SH-SY5Y (cell line): ENCODE measurements around the gene KITLG.

Experiments
- GATA2 ChIP-seq: IDR thresholded peaks from 2 replicates; pipeline ENCODE4 v1.6.1; 2011; ENCODE audit warnings: mild to moderate bottlenecking, low read depth, low read length
- GATA3 ChIP-seq: IDR thresholded peaks from 2 replicates; pipeline ENCODE4 v1.6.1; 2011; ENCODE audit warnings: low read depth, mild to moderate bottlenecking, low read length, moderate library complexity

Gene KITLG

GRCh38 chr12:88530868-88531267 is 49.4 kb downstream of the KITLG start:
- TF ChIP-seq GATA3, result no peak
- TF ChIP-seq GATA2, result no peak

DNA sequence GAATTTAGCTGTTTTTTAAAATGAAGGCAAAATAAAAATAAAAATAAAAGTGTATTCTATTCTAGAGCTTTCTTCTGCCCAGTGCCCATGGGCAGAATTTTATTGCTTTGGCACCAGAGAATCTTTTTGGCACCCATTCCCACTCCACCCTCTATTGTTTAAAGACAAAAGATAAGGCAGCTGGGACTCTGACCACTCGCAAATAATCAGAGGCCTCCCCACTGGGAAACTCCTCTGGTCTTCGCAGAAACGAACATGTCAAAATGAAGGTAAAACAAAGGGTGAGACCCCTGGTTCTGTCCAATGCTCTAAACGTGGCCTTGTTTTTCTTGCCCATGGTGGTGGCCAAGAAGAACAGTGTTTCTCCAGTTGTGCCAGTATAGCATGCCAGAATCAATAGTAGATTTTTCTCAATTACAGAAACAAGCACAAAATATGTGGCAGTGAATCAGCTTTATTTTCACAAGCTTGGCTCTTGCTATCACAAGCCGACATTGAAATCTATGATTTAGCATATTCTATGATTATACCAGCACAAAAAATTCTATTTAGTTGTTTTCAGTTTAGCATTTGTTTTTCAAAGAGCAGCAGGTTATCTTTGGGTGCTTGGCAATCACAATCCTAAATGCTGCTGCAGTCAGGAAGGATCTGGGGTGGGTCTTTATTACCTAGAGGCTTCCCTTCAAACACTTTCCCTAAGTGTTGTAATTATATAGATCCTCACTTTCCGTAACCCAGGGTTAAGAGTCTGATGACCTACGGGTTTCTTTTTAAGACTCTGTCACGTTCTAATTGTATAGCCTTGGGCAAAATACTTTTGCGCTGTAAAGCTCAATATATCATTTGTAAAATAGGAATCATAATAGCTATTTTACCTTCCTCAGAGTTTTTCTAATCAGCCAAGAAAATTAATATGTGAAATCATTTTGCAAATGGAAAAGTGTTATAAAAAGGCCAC is 50.5 kb downstream of the KITLG start:
- TF ChIP-seq GATA3 (no peak), GATA2 (no peak)

DNA sequence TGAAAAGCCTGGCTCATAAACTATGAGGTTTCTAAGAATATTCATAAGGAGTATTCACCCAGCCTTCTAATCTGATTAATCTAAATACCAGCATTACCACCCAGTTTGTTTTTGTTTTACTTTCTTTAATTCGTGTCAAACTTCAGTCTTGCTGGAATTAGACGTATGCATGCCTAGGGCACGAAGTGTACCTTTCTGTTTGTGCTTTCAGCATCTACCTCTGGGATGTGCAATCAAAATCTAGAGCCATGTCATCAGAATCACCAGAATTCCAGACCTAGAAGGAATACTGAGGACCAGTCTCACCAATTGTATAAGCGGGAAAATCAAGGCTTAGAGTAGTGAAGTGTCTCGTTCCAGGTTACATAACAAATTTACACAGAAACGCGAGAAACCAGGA is 57.3 kb downstream of the KITLG start:
- TF ChIP-seq GATA3 (no peak), GATA2 (no peak)

DNA sequence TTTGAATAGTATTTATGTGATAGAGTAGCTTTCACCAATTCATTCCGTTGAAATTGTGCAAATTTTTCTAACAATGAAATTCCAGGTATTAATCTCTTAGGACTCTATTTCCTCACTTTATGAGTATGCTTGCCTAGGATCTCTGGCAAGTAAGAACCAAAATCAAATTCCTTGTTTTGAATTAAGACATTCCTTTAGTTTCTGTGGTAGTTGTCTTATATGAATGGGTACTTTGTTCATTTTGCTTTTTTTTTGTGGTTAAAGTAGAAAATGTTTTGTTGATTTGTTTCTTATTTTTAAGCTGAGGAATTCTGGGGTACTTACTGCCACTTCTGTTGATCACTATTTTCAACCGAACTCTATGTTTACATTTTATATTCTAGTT is 59.8 kb downstream of the KITLG start:
- TF ChIP-seq GATA2 (no peak), GATA3 (no peak)

GRCh38 chr12:88519802-88520435 is 60.4 kb downstream of the KITLG start:
- TF ChIP-seq GATA2 (no peak), GATA3 (no peak)

- TF ChIP-seq GATA2, result no peak
- TF ChIP-seq GATA3, result no peak
These were observed 61.3 kb downstream of the KITLG start for GRCh38 chr12:88518863-88519403.

- TF ChIP-seq GATA2 (no peak), GATA3 (no peak)
These were observed 63.5 kb downstream of the KITLG start for GRCh38 chr12:88516811-88517210.

DNA sequence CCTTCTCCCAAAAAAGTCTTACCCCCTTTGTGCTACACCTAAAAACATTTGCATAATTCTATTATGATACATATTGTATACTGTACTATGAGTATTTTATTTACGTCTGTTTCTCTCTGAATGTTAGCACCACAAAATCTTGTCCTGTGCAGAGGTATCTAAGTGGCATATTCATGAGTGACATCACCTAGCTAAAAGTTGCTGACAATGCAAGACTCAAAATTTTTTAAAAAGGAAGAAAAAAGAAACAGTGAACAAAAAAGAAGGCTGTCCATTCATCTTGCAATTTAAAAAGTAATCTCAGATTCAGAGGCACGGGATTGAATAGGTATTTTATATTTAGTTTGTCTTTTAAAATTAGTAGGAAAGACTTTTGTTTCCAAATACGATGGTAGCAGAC is 69.4 kb downstream of the KITLG start:
- no peak for TF ChIP-seq GATA3
- TF ChIP-seq GATA2, result no peak

GRCh38 chr12:88509851-88510250 is 70.4 kb downstream of the KITLG start:
- TF ChIP-seq GATA3 (no peak), GATA2 (no peak)

- no peak for TF ChIP-seq GATA3
- TF ChIP-seq GATA2, result no peak
These were observed 70.9 kb downstream of the KITLG start for GRCh38 chr12:88509347-88509746.

GRCh38 chr12:88507270-88507669 is 73.0 kb downstream of the KITLG start:
- TF ChIP-seq GATA2 (peak; percentile 48; the same call in 1 of the 2 replicates), GATA3 (peak; percentile 88)

DNA sequence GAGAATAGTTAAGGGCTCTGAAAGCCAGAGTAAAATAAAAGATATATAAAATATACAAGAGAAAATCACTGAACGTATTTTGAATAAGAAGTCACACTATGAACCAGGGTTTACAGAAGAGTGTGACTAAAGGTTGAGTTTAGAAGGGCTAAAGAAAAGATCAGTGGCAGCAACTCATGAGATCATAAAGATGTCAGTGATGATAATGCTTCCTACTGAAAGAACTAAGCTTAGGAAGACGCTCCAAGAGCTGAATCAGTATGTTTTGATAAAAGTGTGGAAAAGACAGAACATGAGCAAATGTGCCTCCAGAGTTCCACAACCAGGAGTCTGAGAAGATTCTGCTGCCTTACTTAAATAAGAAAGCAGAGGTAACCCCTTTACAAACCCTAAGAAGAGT is 74.6 kb downstream of the KITLG start:
- no peak for TF ChIP-seq GATA3
- no peak for TF ChIP-seq GATA2

DNA sequence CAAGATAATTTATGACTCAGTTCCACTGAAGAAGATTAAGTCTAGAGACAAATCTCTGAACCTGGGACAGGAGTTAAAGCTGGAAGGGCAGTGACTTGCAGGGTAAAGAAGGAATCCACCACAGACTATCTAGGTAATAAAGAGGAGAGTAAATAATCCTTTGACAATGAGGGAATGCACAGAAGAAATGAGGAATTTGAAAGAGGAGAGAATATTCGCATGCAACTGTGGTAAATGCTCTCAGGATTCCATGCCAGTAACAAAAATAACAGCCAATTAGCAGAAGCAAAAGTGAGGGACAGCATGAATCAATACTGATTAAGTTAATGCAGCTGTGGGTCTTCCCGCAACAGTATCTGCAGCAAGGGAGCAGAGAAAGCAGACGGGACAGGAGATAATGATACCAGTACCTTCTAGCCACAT is 77.0 kb downstream of the KITLG start:
- no peak for TF ChIP-seq GATA3
- no peak for TF ChIP-seq GATA2
